Measurements from ENCODE around the gene CLMP. TPM values are rescaled to one million over a fixed set of nuclear protein-coding genes. Genes with fewer than 3 reads are reported as not detected.

Gene CLMP
- polyA plus RNA-seq, 2 of the 4 experiments (the other 2 are of a cell fraction), result 15.7 to 17.1 TPM

DNA sequence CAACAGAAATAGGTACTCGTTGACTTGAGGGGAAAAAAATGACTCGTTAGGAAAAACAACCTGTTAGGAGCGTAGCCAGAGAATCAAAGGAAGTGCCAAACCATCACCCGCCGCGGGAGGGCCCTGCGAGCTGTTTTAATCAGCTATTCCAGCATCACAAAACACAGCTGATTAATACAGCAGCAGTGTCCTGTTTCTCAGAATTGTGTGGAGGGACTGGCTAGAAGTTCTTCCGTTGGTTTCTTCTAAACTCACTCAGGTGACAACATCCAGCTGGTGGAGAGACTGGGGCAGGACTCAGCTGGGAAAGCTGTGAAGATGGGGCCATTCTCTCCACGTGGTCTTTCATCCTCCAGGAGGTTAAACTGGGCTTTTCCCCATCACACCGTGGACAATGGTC, 161.2 kb downstream of the CLMP start:
- CTCF ChIA-PET, result interaction anchor here (0.8 to 5.2 kb wide), 5 partner anchors 10 to 74 kb away, joined by 3 to 27 read pairs (median 4); no protein-coding TSS in a partner anchor
- no peak for FAIRE-seq

DNA sequence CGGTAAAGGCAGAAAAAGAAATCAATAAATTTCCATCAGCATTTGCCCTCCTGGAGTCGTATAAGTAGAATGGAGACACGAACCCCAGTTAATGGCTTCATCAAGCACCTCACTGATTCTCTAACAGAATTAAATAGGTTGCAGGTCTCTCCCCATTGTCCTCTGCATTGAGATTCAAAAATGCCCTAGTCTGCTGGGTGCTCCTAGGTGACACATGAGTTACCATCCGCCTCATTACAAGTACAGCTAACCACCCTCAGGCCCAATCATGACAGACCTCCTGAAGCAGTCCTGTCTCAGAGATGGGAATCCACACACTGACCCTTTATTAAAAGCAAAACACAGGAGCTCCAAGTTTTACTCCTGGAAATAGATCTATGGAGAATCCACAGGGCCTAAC, 164.5 kb downstream of the CLMP start:
- FAIRE-seq (no peak), DNase-seq (ENCODE audit: low read depth in 1 of 2, low spot score in 1 of 2) (no peak), ATAC-seq (no peak)
- H3K4me1 ChIP-seq, result no peaks in the 10 kb centered on the region
- ChIA-PET POLR2A (no interaction called here), CTCF (interaction anchor here (0.7 kb wide), 1 partner anchor 166 kb away, joined by 4 read pairs; no protein-coding TSS in a partner anchor)
- no peak overlapping the region for H3K27ac ChIP-seq
- H3K9me3 ChIP-seq, result no peaks in the 10 kb centered on the region
- no peak overlapping the region for H3K4me2 ChIP-seq
- H3K4me3 ChIP-seq, result no peak overlapping the region
- TF ChIP-seq RNF2 (IDR thresholded peaks at IDR 0.05; ENCODE audit: borderline replicate concordance, low read depth) (no peak), ZNF302 (CRISPR knock-in tag; IDR thresholded peaks at IDR 0.05) (no peak), FOSB (CRISPR knock-in tag; IDR thresholded peaks at IDR 0.05) (no peak), MAFK (IDR thresholded peaks at IDR 0.05; ENCODE audit: partially characterized antibody) (no peak), NFE2L2 (conservative IDR thresholded peaks at IDR 0.05; ENCODE audit: low read length) (no peak), ZSCAN20 (CRISPR knock-in tag; IDR thresholded peaks at IDR 0.05) (no peak), JUNB (IDR thresholded peaks at IDR 0.05) (no peak), RCOR1 (IDR thresholded peaks at IDR 0.05; ENCODE audit: low read depth, low read length) (no peak), MAZ (IDR thresholded peaks at IDR 0.05; ENCODE audit: borderline replicate concordance, low read depth, low read length) (no peak), HDAC2 (IDR thresholded peaks at IDR 0.05) (no peak), POLR2A (IDR thresholded peaks at IDR 0.05; ENCODE audit: low read length) (no peak), GATA3 (IDR thresholded peaks at IDR 0.05; ENCODE audit: borderline replicate concordance) (no peak)
- TF ChIP-seq, protein P1, sequence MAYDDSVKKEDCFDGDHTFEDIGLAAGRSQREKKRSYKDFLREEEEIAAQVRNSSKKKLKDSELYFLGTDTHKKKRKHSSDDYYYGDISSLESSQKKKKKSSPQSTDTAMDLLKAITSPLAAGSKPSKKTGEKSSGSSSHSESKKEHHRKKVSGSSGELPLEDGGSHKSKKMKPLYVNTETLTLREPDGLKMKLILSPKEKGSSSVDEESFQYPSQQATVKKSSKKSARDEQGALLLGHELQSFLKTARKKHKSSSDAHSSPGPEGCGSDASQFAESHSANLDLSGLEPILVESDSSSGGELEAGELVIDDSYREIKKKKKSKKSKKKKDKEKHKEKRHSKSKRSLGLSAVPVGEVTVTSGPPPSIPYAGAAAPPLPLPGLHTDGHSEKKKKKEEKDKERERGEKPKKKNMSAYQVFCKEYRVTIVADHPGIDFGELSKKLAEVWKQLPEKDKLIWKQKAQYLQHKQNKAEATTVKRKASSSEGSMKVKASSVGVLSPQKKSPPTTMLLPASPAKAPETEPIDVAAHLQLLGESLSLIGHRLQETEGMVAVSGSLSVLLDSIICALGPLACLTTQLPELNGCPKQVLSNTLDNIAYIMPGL (CRISPR knock-in tag; IDR thresholded peaks at IDR 0.05; ENCODE audit: borderline replicate concordance), result no peak
- TF ChIP-seq, protein P2, sequence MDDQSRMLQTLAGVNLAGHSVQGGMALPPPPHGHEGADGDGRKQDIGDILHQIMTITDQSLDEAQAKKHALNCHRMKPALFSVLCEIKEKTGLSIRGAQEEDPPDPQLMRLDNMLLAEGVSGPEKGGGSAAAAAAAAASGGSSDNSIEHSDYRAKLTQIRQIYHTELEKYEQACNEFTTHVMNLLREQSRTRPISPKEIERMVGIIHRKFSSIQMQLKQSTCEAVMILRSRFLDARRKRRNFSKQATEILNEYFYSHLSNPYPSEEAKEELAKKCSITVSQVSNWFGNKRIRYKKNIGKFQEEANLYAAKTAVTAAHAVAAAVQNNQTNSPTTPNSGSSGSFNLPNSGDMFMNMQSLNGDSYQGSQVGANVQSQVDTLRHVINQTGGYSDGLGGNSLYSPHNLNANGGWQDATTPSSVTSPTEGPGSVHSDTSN (IDR thresholded peaks at IDR 0.05), result no peak
- TF ChIP-seq, protein P3, sequence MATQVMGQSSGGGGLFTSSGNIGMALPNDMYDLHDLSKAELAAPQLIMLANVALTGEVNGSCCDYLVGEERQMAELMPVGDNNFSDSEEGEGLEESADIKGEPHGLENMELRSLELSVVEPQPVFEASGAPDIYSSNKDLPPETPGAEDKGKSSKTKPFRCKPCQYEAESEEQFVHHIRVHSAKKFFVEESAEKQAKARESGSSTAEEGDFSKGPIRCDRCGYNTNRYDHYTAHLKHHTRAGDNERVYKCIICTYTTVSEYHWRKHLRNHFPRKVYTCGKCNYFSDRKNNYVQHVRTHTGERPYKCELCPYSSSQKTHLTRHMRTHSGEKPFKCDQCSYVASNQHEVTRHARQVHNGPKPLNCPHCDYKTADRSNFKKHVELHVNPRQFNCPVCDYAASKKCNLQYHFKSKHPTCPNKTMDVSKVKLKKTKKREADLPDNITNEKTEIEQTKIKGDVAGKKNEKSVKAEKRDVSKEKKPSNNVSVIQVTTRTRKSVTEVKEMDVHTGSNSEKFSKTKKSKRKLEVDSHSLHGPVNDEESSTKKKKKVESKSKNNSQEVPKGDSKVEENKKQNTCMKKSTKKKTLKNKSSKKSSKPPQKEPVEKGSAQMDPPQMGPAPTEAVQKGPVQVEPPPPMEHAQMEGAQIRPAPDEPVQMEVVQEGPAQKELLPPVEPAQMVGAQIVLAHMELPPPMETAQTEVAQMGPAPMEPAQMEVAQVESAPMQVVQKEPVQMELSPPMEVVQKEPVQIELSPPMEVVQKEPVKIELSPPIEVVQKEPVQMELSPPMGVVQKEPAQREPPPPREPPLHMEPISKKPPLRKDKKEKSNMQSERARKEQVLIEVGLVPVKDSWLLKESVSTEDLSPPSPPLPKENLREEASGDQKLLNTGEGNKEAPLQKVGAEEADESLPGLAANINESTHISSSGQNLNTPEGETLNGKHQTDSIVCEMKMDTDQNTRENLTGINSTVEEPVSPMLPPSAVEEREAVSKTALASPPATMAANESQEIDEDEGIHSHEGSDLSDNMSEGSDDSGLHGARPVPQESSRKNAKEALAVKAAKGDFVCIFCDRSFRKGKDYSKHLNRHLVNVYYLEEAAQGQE (IDR thresholded peaks at IDR 0.05), result no peak
- TF ChIP-seq, protein P4, sequence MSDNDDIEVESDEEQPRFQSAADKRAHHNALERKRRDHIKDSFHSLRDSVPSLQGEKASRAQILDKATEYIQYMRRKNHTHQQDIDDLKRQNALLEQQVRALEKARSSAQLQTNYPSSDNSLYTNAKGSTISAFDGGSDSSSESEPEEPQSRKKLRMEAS (IDR thresholded peaks at IDR 0.05), result no peak
- 71% methylated on average over 4 of the region's 4 CpGs for WGBS (ENCODE audit: missing lambda C conversion rate)

More for the DNA sequence above, 161.2 kb downstream of the CLMP start:
- no peaks in the 10 kb centered on the region for H3K9me3 ChIP-seq
- POLR2A ChIA-PET, result interaction anchor here (0.9 kb wide), 1 partner anchor 20 kb away, joined by 3 read pairs; no protein-coding TSS in a partner anchor
- no peaks in the 10 kb centered on the region for H3K4me1 ChIP-seq
- no peak overlapping the region for H3K4me3 ChIP-seq
- ATAC-seq (peak; percentile 71 to 73), DNase-seq (ENCODE audit: low read depth in 1 of 2, low spot score in 1 of 2) (peak in 1 of 2 experiments; percentile 27)
- TF ChIP-seq RAD21 (conservative IDR thresholded peaks at IDR 0.05 in 1 of 2, IDR thresholded peaks at IDR 0.05 in 1 of 2) (peak; percentile 12 to 25; a peak in 1 of 5 replicates), NFE2L2 (conservative IDR thresholded peaks at IDR 0.05; ENCODE audit: low read length) (no peak)
- no peak overlapping the region for H3K27ac ChIP-seq
- 20% methylated on average over 10 of the region's 10 CpGs for WGBS (ENCODE audit: missing lambda C conversion rate)
- H3K4me2 ChIP-seq, result no peak overlapping the region
